A549 (cell line): Measurements from ENCODE around the gene ASAP2. TPM values are rescaled to one million over a fixed set of nuclear protein-coding genes. Genes with fewer than 3 reads are reported as not detected.

Experiments used
- ATAC-seq, 2 experiments: fragments of 200-7000 bp in 1 of 2; fragments of >200 bp in 1 of 2; cut with Nextera tagmentation in 1 of 2; cut with Tn5 transposase in 1 of 2; 3 replicates each; pipeline versions ENCODE4 v1.8.0 to v1.9.1; 2018 to 2020; ENCODE audit warnings: mild to moderate bottlenecking in 1 of 2, moderate library complexity in 1 of 2
- CTCF ChIA-PET: fragments of 300-600 bp; sonication (Branson Sonifier 250); formaldehyde crosslinking; extraction: SDS; loops from one replicate; lab custom pipeline; 2021; ENCODE audit warnings: antibody characterized with exemption, inconsistent platforms; lab: Yijun Ruan, JAX
- POLR2A ChIA-PET: fragments of 350-600 bp; formaldehyde crosslinking; extraction: SDS; loops from one replicate; lab custom pipeline; 2021; ENCODE audit warnings: antibody characterized with exemption, inconsistent platforms; lab: Yijun Ruan, JAX
- DNase-seq, 2 experiments: peaks; one replicate each; pipeline versions ENCODE4 v3.0.0 to v3.0.0-alpha.2; 2011 to 2016; ENCODE audit warnings: low read depth in 1 of 2, low spot score in 1 of 2
- FAIRE-seq: peaks from 2 replicates; lab custom pipeline; 2011; peaks lifted over from hg19 to GRCh38; lab: Jason Lieb, UNC
- H3K27ac ChIP-seq, 2 experiments: fragments of >200 bp; sonication (Bioruptor Twin); formaldehyde crosslinking; 3 replicates each; pipeline ENCODE4 v1.5.1; 2016 to 2017
- H3K4me1 ChIP-seq: fragments of >200 bp; sonication (Bioruptor Twin); formaldehyde crosslinking; 3 replicates; pipeline ENCODE4 v1.6.1; 2016
- H3K4me2 ChIP-seq: fragments of >200 bp; sonication (Bioruptor Twin); formaldehyde crosslinking; 3 replicates; pipeline ENCODE4 v1.6.1; 2016
- H3K4me3 ChIP-seq: fragments of >200 bp; sonication (Bioruptor Twin); formaldehyde crosslinking; 3 replicates; pipeline ENCODE4 v1.5.1; 2016
- H3K9me3 ChIP-seq: fragments of >200 bp; sonication (Bioruptor Twin); formaldehyde crosslinking; 3 replicates; pipeline ENCODE4 v1.6.1; 2016
- BHLHE40 ChIP-seq: IDR thresholded peaks from 2 replicates; pipeline ENCODE4 v1.6.1; 2012; ENCODE audit warnings: low read depth, low read length, inconsistent platforms
- CHD4 ChIP-seq: fragments of 200-600 bp; sonication (generic); IDR thresholded peaks from 2 replicates; pipeline ENCODE4 v1.6.1; 2016; ENCODE audit warnings: antibody characterized with exemption, mild to moderate bottlenecking, borderline replicate concordance
- EHF ChIP-seq: fragments of 250-450 bp; sonication (Bioruptor Pico); IDR thresholded peaks from 2 replicates; pipeline ENCODE4 v1.5.0; 2020; ENCODE audit warnings: mild to moderate bottlenecking
- FOSL2 ChIP-seq, 2 experiments: fragments of 450-650 bp in 1 of 2; fragments of >200 bp in 1 of 2; sonication (Bioruptor Twin) in 1 of 2; formaldehyde crosslinking; IDR thresholded peaks; 2 replicates each; pipeline versions ENCODE4 v1.5.0 to v1.6.1; 2016 to 2020; ENCODE audit warnings: mild to moderate bottlenecking in 1 of 2, moderate library complexity in 1 of 2
- GATA3 ChIP-seq: IDR thresholded peaks from 2 replicates; pipeline ENCODE4 v1.6.1; 2012; ENCODE audit warnings: borderline replicate concordance
- HOXB13 ChIP-seq: fragments of 250-450 bp; sonication (Bioruptor Pico); IDR thresholded peaks from 2 replicates; pipeline ENCODE4 v1.5.0; 2020; ENCODE audit warnings: low read depth, mild to moderate bottlenecking, moderate library complexity
- JUN ChIP-seq, 2 experiments: fragments of >200 bp; sonication (Bioruptor Twin); formaldehyde crosslinking; IDR thresholded peaks; 2 replicates in 1 of 2; 3 replicates in 1 of 2; pipeline ENCODE4 v1.6.1; 2016 to 2017
- KDM1A ChIP-seq: fragments of 200-600 bp; sonication (generic); IDR thresholded peaks from 2 replicates; pipeline ENCODE4 v1.6.1; 2016; ENCODE audit warnings: low read depth, mild to moderate bottlenecking
- KDM5A ChIP-seq: fragments of 200-600 bp; sonication (generic); IDR thresholded peaks from 2 replicates; pipeline ENCODE4 v1.6.1; 2016; ENCODE audit warnings: antibody characterized with exemption, mild to moderate bottlenecking
- MAFK ChIP-seq: fragments of 450-650 bp; IDR thresholded peaks from 2 replicates; pipeline ENCODE4 v1.6.1; 2014; ENCODE audit not compliant: partially characterized antibody
- MAZ ChIP-seq: fragments of 150-350 bp; IDR thresholded peaks from 2 replicates; pipeline ENCODE4 v1.6.1; 2014; ENCODE audit warnings: antibody characterized with exemption, low read depth, low read length, borderline replicate concordance
- NR3C1 ChIP-seq: fragments of >200 bp; sonication (Bioruptor Twin); formaldehyde crosslinking; IDR thresholded peaks from 3 replicates; pipeline ENCODE4 v1.6.1; 2017
- POLR2A ChIP-seq: IDR thresholded peaks from 2 replicates; pipeline ENCODE4 v1.6.1; 2012; ENCODE audit warnings: mild to moderate bottlenecking, low read length
- POLR2AphosphoS2 ChIP-seq: conservative IDR thresholded peaks from 2 replicates; pipeline ENCODE4 v1.6.1; 2012; ENCODE audit warnings: low read length, improper control_type of control experiment, inconsistent platforms
- RCOR1 ChIP-seq: fragments of 150-350 bp; IDR thresholded peaks from 2 replicates; pipeline ENCODE4 v1.6.1; 2014; ENCODE audit warnings: antibody characterized with exemption, low read length, low read depth
- RFX5 ChIP-seq: fragments of 450-650 bp; IDR thresholded peaks from 2 replicates; pipeline ENCODE4 v1.7.1; 2014; ENCODE audit warnings: antibody characterized with exemption, mild to moderate bottlenecking, moderate library complexity
- SREBF2 ChIP-seq: fragments of 450-650 bp; IDR thresholded peaks from 2 replicates; pipeline ENCODE4 v1.6.1; 2014; ENCODE audit warnings: mild to moderate bottlenecking, moderate library complexity
- TP53 ChIP-seq: fragments of 250-450 bp; sonication (Bioruptor Pico); IDR thresholded peaks from 2 replicates; pipeline ENCODE4 v1.5.0; 2021; ENCODE audit warnings: mild to moderate bottlenecking, moderate library complexity
- ZFP36 ChIP-seq: fragments of 450-650 bp; IDR thresholded peaks from 2 replicates; pipeline ENCODE4 v1.6.1; 2014; ENCODE audit warnings: borderline replicate concordance; ENCODE audit not compliant: partially characterized antibody
- ZSCAN20 ChIP-seq: fragments of 250-450 bp; sonication (Bioruptor Pico); IDR thresholded peaks from 2 replicates; pipeline ENCODE4 v1.8.0; 2022; ENCODE audit warnings: mild to moderate bottlenecking, moderate library complexity
- WGBS: methylation state at CpG from one replicate; pipeline ENCODE4 v1.1.6; 2017; ENCODE audit errors: missing lambda C conversion rate; 5-methylcytosine and 5-hydroxymethylcytosine counted together
- polyA plus RNA-seq, 4 experiments: library from polyadenylated mRNA; depleted of rRNA in 3 of 4; stranded (reverse); fragments of >200 nt; fragmentation: RNase III in 1 of 4; extraction: RNeasy Plus Mini Kit Qiagen cat#74134 plus additional on column Dnase treatment in 1 of 4; gene quantifications; 2 replicates in 3 of 4; 3 replicates in 1 of 4; pipeline ENCODE4 v1.2.3, GENCODE V29; 2011 to 2017
- TF ChIP-seq, protein P1 (sequence below): fragments of >200 bp; sonication (Bioruptor Twin); formaldehyde crosslinking; IDR thresholded peaks from 2 replicates; pipeline ENCODE4 v1.6.1; 2016
- TF ChIP-seq, protein P2 (sequence below): fragments of 200-600 bp; sonication (generic); IDR thresholded peaks from 2 replicates; pipeline ENCODE4 v1.6.1; 2016; ENCODE audit warnings: antibody characterized with exemption, mild to moderate bottlenecking, moderate library complexity
- TF ChIP-seq, protein P3 (sequence below): IDR thresholded peaks from 2 replicates; pipeline ENCODE4 v1.6.1; 2012
- TF ChIP-seq, protein P4 (sequence below): fragments of 250-450 bp; sonication (Bioruptor Pico); IDR thresholded peaks from 2 replicates; pipeline ENCODE4 v1.5.0; 2021; ENCODE audit warnings: mild to moderate bottlenecking, moderate library complexity, borderline replicate concordance

Gene ASAP2
- polyA plus RNA-seq, 2 of the 4 experiments (the other 2 are of a cell fraction): 17.8 to 27.9 TPM

DNA sequence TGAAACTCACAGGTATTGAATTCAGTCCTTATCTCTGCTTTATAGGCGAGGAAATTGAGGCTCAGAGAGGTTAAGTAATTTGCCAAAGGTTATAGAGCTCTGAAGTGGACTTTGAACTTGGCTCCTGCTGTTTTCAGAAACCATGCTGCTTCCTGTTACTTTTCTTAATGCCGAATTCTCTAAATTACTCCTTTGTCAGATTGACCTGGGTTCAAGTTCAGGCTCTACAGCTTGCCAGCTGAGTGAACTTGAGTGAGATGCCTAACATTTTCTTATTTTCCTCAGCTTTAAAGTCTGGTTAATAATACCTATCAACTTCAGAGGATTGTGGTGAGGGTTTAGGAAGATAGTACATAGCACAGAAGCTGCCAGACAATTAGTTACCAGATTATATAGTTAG, 3.4 kb downstream of the ASAP2 start (continued):
- TF ChIP-seq, protein P1, sequence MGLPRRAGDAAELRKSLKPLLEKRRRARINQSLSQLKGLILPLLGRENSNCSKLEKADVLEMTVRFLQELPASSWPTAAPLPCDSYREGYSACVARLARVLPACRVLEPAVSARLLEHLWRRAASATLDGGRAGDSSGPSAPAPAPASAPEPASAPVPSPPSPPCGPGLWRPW: no peak
- TF ChIP-seq, protein P2, sequence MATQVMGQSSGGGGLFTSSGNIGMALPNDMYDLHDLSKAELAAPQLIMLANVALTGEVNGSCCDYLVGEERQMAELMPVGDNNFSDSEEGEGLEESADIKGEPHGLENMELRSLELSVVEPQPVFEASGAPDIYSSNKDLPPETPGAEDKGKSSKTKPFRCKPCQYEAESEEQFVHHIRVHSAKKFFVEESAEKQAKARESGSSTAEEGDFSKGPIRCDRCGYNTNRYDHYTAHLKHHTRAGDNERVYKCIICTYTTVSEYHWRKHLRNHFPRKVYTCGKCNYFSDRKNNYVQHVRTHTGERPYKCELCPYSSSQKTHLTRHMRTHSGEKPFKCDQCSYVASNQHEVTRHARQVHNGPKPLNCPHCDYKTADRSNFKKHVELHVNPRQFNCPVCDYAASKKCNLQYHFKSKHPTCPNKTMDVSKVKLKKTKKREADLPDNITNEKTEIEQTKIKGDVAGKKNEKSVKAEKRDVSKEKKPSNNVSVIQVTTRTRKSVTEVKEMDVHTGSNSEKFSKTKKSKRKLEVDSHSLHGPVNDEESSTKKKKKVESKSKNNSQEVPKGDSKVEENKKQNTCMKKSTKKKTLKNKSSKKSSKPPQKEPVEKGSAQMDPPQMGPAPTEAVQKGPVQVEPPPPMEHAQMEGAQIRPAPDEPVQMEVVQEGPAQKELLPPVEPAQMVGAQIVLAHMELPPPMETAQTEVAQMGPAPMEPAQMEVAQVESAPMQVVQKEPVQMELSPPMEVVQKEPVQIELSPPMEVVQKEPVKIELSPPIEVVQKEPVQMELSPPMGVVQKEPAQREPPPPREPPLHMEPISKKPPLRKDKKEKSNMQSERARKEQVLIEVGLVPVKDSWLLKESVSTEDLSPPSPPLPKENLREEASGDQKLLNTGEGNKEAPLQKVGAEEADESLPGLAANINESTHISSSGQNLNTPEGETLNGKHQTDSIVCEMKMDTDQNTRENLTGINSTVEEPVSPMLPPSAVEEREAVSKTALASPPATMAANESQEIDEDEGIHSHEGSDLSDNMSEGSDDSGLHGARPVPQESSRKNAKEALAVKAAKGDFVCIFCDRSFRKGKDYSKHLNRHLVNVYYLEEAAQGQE: no peak

DNA sequence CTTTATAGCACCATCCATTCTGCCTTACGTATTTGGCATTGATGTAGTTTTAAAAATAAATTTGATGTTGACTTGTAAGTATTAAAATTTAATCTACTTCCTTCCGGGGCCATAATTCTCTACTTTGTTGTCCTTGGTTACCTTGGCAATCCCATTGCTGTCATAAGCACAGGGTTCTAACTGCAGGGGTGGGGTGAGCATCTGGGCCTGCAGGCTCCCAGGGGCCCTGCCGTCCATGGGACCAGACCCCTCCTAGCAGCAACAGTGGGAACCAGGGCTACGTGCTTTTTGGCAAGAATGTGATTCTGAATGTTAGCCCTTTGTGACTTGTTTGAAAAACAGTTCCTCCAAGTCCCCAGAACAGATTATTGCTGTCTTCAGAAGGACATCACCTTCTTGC, 4.9 kb downstream of the ASAP2 start:
- TF ChIP-seq JUN (IDR thresholded peaks at IDR 0.05) (no peak), RCOR1 (no peak), EHF (CRISPR knock-in tag) (no peak), POLR2A (no peak), KDM5A (no peak), ZFP36 (no peak), BHLHE40 (no peak), NR3C1 (no peak), SREBF2 (no peak), ZSCAN20 (CRISPR knock-in tag) (no peak)
- TF ChIP-seq, protein P3, sequence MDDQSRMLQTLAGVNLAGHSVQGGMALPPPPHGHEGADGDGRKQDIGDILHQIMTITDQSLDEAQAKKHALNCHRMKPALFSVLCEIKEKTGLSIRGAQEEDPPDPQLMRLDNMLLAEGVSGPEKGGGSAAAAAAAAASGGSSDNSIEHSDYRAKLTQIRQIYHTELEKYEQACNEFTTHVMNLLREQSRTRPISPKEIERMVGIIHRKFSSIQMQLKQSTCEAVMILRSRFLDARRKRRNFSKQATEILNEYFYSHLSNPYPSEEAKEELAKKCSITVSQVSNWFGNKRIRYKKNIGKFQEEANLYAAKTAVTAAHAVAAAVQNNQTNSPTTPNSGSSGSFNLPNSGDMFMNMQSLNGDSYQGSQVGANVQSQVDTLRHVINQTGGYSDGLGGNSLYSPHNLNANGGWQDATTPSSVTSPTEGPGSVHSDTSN: no peak
- TF ChIP-seq, protein P1: no peak
- TF ChIP-seq, protein P2: no peak
- no peaks in the 10 kb centered on the region for H3K9me3 ChIP-seq
- ChIA-PET POLR2A (no interaction called here), CTCF (no interaction called here)
- H3K4me1 ChIP-seq: peaks cover 35% of the 10 kb centered on the region
- H3K4me2 ChIP-seq: 0 out of 3 replicates have a peak overlapping the region, but pooled peaks have one; percentile 4
- no peak overlapping the region for H3K4me3 ChIP-seq
- FAIRE-seq (no peak), DNase-seq (no peak), ATAC-seq (no peak)
- 77% methylated on average over 4 of the region's 4 CpGs for WGBS
- no peak overlapping the region for H3K27ac ChIP-seq

DNA sequence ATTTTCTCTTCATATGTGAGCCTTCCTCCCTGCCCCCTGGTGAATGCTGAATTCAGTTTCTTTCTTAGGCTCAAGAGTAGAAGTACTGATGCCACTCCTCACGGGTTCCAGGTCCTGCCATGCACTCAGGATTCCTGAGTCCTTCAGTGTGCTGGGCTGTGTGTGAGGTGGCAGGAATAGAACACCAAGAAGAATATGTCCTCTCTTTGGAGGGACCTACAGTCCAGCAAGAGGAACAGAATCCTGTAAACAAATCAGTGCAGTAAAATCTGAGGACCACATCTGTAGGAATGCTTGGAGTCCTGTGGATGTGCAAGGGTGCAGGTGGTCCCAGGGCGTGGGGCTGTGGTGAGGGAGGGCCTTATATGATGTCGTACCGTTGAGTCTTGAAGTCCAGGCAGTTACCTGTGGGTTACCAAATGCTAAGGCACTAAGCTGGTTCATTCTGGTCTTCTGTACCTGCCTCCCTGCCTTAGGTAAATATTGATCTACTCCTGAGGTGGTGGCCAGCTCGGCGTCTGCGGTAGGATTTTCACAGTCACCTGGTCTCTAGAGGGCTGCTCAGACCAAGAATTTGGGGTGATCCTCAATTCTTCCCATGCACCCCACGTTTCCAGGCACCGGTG, 5.5 kb downstream of the ASAP2 start:
- ATAC-seq: no peak
- no peak for DNase-seq
- Histone ChIP-seq H3K9me3 (no peaks in the 10 kb centered on the region), H3K4me2 (0 out of 3 replicates have a peak overlapping the region, but pooled peaks have one; percentile 4), H3K4me1 (peaks cover 40% of the 10 kb centered on the region), H3K27ac (no peak overlapping the region), H3K4me3 (no peak overlapping the region)
- POLR2A ChIA-PET: no interaction called here
- no peak for TF ChIP-seq POLR2AphosphoS2
- TF ChIP-seq MAZ: no peak
- no peak for TF ChIP-seq HOXB13 (CRISPR knock-in tag)
- no peak for TF ChIP-seq GATA3
- TF ChIP-seq SREBF2: no peak
- TF ChIP-seq, protein P4, sequence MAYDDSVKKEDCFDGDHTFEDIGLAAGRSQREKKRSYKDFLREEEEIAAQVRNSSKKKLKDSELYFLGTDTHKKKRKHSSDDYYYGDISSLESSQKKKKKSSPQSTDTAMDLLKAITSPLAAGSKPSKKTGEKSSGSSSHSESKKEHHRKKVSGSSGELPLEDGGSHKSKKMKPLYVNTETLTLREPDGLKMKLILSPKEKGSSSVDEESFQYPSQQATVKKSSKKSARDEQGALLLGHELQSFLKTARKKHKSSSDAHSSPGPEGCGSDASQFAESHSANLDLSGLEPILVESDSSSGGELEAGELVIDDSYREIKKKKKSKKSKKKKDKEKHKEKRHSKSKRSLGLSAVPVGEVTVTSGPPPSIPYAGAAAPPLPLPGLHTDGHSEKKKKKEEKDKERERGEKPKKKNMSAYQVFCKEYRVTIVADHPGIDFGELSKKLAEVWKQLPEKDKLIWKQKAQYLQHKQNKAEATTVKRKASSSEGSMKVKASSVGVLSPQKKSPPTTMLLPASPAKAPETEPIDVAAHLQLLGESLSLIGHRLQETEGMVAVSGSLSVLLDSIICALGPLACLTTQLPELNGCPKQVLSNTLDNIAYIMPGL (CRISPR knock-in tag): no peak
- TF ChIP-seq NR3C1: no peak
- no peak for TF ChIP-seq TP53 (CRISPR knock-in tag)
- TF ChIP-seq CHD4: no peak
- no peak for TF ChIP-seq KDM1A
- no peak for TF ChIP-seq MAFK
- no peak for TF ChIP-seq FOSL2 (IDR thresholded peaks at IDR 0.05)
- no peak for TF ChIP-seq FOSL2 (CRISPR knock-in tag; IDR thresholded peaks at IDR 0.05)
- TF ChIP-seq, protein P1: no peak
- no peak for TF ChIP-seq RFX5
- WGBS: 90% methylated on average over 9 of the region's 9 CpGs
- no peak for FAIRE-seq
- CTCF ChIA-PET: interaction anchor here (1.4 to 1.7 kb wide), 2 partner anchors 11 to 14 kb away, joined by 4 to 6 read pairs; no protein-coding TSS in a partner anchor
